ENCODE measurements around the gene ABCC8. TPM values are rescaled to one million over a fixed set of nuclear protein-coding genes. Genes with fewer than 3 reads are reported as not detected.
A peak's percentile ranks its signal among the peaks of the same experiment; 100 is the strongest.

Gene ABCC8
- total RNA-seq, 2 donors from 2014 or later, result not detected

DNA sequence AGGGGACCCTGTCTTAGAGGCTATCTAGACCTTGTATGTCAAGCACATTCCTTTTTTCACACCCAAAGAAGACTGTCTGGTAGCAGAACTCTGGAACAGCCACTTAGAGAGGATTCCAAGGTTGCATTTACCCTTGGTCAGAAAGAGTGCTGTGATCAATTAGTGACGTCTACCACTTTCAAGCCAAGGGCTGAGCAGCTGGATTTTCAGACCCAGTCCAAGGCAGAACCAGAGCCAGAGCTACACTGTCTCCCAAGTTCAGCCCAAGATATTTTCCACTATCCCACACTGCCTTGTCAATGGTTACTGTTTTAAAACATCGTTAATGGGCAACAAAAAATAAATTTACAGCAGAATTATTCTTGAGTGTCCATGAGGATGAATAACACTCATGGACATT lies 24.0 kb downstream of the ABCC8 start:
- Mint-ChIP-seq H3K27me3 (peaks cover 61% of the 10 kb centered on the region), H3K27ac (no peak overlapping the region), H3K4me1 (peaks cover 4% of the 10 kb centered on the region), H3K4me3 (no peak overlapping the region), H3K36me3 (ENCODE audit: low read depth) (no peaks in the 10 kb centered on the region)
- no peak for ATAC-seq
- no peaks in the 10 kb centered on the region for H3K9me3 ChIP-seq (ENCODE audit: control insufficient read depth, low read length, poor library complexity, severe bottlenecking)
- no peak for DNase-seq

DNA sequence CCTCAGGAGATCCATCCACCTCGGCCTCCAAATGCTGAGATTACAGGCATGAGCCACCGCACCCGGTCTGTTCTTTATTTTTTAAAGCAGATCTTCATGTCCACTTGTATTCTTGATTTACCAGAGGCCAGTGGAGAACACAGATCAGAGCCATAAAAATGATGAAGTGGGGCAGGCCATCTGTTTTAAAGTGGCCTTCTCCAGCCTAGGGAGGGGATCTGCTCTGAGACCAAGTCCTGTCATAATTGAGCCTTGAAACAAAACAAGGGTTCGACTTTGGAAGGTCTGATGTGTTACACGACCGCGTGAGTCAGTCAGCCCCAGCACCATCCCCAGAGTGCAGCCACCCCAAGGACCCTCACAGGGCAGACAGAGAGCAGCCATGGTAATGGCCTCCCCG lies 27.5 kb downstream of the ABCC8 start:
- no peak overlapping the region for H3K27ac Mint-ChIP-seq
- peaks cover 45% of the 10 kb centered on the region for H3K27me3 Mint-ChIP-seq
- no peak for DNase-seq
- ATAC-seq, result no peak
- no peaks in the 10 kb centered on the region for H3K4me1 Mint-ChIP-seq
- H3K36me3 Mint-ChIP-seq (ENCODE audit: low read depth), result no peaks in the 10 kb centered on the region
- no peak overlapping the region for H3K4me3 Mint-ChIP-seq
- no peaks in the 10 kb centered on the region for H3K9me3 ChIP-seq (ENCODE audit: control insufficient read depth, low read length, poor library complexity, severe bottlenecking)

DNA sequence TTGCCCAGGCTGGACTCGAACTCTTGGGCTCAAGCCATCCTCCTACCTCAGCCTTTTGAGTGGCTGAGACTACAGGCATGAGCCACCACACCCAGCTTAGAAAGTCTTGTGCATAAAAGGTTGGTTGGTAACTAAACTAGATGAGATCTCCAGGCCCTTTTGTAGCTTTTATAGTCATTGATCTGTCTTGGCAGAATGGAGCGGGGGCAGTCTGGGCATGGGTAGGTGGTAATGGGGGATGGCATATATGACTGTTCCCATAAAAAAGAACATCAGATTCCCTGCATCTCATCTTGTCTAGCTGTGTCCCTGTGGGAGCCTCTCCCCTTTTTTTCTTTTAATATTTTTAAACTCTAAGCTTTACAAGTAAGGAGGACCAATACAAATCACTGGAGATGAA lies 30.2 kb downstream of the ABCC8 start:
- H3K4me1 Mint-ChIP-seq, result no peaks in the 10 kb centered on the region
- H3K27me3 Mint-ChIP-seq, result peaks cover 22% of the 10 kb centered on the region
- no peak for DNase-seq
- H3K9me3 ChIP-seq (ENCODE audit: control insufficient read depth, low read length, poor library complexity, severe bottlenecking), result no peaks in the 10 kb centered on the region
- no peak overlapping the region for H3K4me3 Mint-ChIP-seq
- H3K27ac Mint-ChIP-seq, result no peak overlapping the region
- no peak for ATAC-seq
- no peaks in the 10 kb centered on the region for H3K36me3 Mint-ChIP-seq (ENCODE audit: low read depth)

DNA sequence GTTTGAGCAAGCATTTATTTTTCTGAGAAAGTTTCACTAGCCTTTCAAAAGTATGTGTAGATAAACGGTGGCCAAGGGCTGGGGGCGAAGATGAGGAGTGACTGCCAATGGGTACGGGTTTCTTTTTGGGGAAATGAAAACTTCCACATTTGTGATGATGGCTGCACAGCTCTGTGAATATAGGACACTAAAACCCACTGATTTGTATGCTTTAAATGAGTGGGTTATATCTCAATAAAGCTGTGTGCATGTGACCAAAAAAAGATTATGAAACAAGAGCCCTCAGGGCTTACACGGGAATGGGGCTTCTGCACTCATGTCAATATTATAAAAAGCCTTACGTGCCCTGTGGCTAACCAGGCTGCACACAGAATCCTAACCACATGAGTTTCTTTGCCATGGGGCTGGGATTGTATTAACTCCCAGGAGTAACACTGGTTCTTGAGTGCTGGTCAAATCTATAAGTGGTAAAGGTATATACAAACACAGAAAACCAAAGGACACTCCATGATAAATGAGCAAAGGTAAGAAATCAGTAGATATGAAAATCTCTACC lies 31.3 kb downstream of the ABCC8 start:
- no peaks in the 10 kb centered on the region for H3K9me3 ChIP-seq (ENCODE audit: control insufficient read depth, low read length, poor library complexity, severe bottlenecking)
- peaks cover 2% of the 10 kb centered on the region for H3K4me1 Mint-ChIP-seq
- H3K36me3 Mint-ChIP-seq (ENCODE audit: low read depth), result no peaks in the 10 kb centered on the region
- H3K27ac Mint-ChIP-seq, result no peak overlapping the region
- H3K4me3 Mint-ChIP-seq, result no peak overlapping the region
- DNase-seq, result no peak
- H3K27me3 Mint-ChIP-seq, result peaks cover 22% of the 10 kb centered on the region
- ATAC-seq, result no peak

DNA sequence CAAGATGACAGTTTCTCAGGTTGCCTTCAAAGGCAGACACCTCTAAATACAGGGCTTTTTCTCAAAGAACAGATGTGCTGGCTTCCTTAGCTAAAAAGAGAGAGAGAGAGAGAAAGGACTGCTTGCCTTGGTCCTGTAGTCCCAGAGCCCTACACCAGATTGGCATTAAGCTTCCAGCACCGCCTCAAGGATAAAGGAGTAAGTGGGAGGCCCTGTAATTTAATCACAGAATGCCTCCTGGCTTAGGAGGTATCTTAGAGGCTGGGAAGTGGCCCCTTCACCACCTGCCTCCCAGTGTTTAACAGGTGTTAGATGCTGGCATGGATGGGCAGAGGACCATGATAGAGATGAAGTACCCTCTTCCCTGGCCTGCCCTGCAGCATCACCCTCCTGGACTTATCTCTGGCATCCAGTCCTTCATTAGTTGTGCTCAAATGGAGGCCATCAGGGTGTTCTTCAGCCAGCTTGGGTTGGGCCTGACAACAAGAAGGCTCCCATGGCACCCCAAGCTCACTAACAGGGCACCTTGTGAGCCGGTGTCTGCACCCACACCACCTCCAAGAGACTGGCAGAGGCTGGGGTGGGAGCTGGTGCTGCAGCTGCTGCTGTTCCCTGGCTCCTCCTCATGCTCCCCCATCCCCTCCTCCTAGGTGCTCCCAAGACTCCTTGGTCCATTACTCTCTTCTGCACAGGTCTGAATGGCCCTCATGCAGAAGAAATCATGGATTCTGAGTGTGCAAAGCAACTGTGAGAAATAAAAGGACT lies 32.5 kb downstream of the ABCC8 start:
- Mint-ChIP-seq H3K27ac (no peak overlapping the region), H3K27me3 (peaks cover 34% of the 10 kb centered on the region), H3K36me3 (ENCODE audit: low read depth) (no peaks in the 10 kb centered on the region), H3K4me3 (no peak overlapping the region), H3K4me1 (peaks cover 8% of the 10 kb centered on the region)
- DNase-seq, result no peak
- no peak for ATAC-seq
- no peaks in the 10 kb centered on the region for H3K9me3 ChIP-seq (ENCODE audit: control insufficient read depth, low read length, poor library complexity, severe bottlenecking)

DNA sequence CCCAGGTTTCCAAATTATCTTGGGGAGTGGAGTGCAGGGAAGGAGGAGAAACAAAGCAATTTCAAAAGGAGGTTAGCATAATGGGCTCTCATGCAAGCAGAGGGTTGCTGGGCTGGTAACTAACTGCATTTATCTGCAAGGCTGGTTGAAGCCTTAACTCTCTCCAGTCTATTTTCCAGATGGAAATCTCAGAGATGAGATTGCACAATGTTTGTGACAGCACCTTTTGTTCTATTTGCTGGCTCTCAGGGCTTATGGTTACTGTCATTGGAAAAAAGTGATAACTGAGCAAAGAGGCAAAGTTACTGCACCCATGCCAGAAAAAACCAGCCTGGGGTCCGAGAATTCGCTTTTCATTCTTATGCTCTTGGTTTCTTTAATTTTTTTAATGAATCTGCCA lies 33.2 kb downstream of the ABCC8 start:
- Mint-ChIP-seq H3K4me1 (peaks cover 8% of the 10 kb centered on the region), H3K27ac (no peak overlapping the region), H3K4me3 (no peak overlapping the region), H3K27me3 (peaks cover 39% of the 10 kb centered on the region), H3K36me3 (ENCODE audit: low read depth) (no peaks in the 10 kb centered on the region)
- DNase-seq (no peak), ATAC-seq (no peak)
- no peaks in the 10 kb centered on the region for H3K9me3 ChIP-seq (ENCODE audit: control insufficient read depth, low read length, poor library complexity, severe bottlenecking)

DNA sequence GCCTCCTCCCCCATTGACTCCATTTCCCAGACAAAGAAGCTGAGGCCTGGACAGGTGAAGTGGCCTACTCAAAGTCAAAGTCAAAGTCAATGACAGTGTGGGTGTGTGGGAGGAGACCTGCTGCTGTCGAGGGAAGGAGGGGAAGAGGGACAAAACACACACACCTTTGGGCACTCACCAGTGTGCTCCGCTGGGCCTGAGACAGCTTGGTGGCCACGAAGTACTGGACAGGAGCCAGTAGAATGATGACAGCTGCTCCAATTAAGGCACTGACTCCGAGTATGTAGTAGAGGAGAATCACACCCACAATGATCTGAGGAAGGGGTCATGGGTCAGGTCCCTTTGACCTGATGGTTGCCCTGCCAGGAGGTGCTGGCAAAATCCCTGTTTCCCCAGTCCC lies 33.6 kb downstream of the ABCC8 start:
- no peaks in the 10 kb centered on the region for H3K9me3 ChIP-seq (ENCODE audit: control insufficient read depth, low read length, poor library complexity, severe bottlenecking)
- peaks cover 8% of the 10 kb centered on the region for H3K4me1 Mint-ChIP-seq
- ATAC-seq (no peak), DNase-seq (no peak)
- H3K27me3 Mint-ChIP-seq, result peaks cover 35% of the 10 kb centered on the region
- H3K36me3 Mint-ChIP-seq (ENCODE audit: low read depth), result no peaks in the 10 kb centered on the region
- H3K27ac Mint-ChIP-seq, result no peak overlapping the region
- H3K4me3 Mint-ChIP-seq, result no peak overlapping the region

DNA sequence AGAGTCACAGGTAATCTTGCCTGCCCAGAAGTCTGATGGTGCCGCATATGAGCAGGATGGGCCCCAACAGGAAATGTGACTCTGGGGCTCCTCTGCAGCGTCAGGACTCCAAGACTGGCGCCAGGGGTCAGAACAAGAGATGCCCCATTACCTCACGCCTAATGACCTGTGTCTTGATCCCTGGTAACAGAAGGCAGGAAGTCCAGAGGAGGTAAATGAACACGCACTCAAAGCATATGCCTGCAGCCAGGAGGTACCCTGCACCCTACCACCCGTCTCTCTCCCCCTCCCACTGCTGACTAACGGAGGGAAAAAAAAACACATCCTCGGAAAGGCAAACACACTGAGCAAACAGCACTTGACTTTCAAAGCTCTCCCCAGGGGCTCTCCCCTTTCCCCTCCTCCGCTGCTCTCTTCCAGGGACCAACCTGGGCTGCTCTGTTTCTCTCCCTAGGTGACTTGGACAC lies 37.3 kb downstream of the ABCC8 start:
- peaks cover 40% of the 10 kb centered on the region for H3K27me3 Mint-ChIP-seq
- no peak overlapping the region for H3K4me3 Mint-ChIP-seq
- DNase-seq (no peak), ATAC-seq (no peak)
- no peaks in the 10 kb centered on the region for H3K9me3 ChIP-seq (ENCODE audit: control insufficient read depth, low read length, poor library complexity, severe bottlenecking)
- H3K36me3 Mint-ChIP-seq (ENCODE audit: low read depth), result no peaks in the 10 kb centered on the region
- H3K4me1 Mint-ChIP-seq, result peaks cover 8% of the 10 kb centered on the region
- H3K27ac Mint-ChIP-seq, result peak overlapping the region; percentile 62

DNA sequence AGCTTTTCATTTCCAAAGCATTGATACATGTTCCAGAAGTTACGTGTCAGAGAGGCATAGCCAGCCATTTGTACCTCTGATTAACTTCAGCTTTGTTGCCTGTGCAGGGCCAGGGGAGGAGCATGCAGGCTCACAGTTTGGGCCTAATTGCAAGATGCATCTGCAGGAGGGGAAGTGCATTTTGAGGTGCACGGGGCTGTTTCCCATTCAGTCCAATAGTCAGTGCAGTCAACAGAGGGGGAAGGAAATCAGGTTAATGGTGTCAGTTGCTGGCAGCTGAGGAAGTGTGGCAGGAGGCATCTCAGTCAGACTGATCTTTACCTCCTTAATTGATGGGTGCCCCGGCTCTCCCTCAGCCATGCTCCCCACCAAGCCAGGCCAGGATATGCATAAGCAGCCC lies 39.3 kb downstream of the ABCC8 start:
- DNase-seq (no peak), ATAC-seq (no peak)
- no peak overlapping the region for H3K27ac Mint-ChIP-seq
- H3K9me3 ChIP-seq (ENCODE audit: control insufficient read depth, low read length, poor library complexity, severe bottlenecking), result no peaks in the 10 kb centered on the region
- H3K36me3 Mint-ChIP-seq (ENCODE audit: low read depth), result no peaks in the 10 kb centered on the region
- no peak overlapping the region for H3K4me3 Mint-ChIP-seq
- H3K27me3 Mint-ChIP-seq, result peaks cover 43% of the 10 kb centered on the region
- peaks cover 8% of the 10 kb centered on the region for H3K4me1 Mint-ChIP-seq

DNA sequence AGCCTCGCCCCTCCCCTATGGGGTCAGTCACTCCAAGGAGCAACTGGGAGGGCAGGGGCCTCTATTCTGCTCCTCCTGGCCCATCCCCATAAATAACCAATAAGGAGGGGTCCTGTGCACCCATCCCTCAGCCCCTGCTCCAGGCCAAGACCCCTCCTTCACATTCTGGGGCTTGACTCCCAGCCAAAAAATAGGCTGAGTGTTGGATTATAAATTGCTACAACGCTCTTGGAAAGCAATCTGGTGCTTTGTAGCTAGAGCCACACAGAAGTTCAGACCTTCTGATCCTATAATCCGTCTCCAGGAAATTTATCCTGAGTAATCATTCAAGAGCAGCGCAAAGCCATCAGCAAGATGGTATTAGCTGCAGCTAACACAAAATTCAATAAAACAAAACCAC lies 42.5 kb downstream of the ABCC8 start:
- H3K36me3 Mint-ChIP-seq (ENCODE audit: low read depth), result no peaks in the 10 kb centered on the region

DNA sequence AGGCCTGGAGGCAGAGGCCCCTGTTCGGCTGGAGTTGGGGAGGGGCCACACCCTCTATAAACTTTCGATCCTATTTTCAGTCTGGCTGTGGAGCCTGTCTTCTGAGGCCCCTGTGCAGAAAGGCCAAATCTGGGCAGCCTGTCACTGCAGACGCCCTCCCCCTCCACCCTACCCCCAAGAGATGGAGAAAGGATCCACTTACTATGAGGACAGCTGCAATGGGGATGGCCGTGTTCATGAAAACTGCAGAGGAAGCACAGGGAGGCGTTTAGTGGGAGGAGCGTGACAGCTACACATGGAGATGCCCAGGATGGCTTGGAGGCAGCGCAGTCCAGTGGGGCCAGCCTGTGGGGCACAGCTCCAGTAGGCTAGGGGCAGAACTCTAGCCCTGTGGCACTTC lies 44.6 kb downstream of the ABCC8 start:
- Mint-ChIP-seq H3K36me3 (ENCODE audit: low read depth) (peaks cover 3% of the 10 kb centered on the region), H3K27ac (no peak overlapping the region), H3K27me3 (peaks cover 50% of the 10 kb centered on the region), H3K4me3 (no peak overlapping the region), H3K4me1 (no peaks in the 10 kb centered on the region)
- H3K9me3 ChIP-seq (ENCODE audit: control insufficient read depth, low read length, poor library complexity, severe bottlenecking), result no peaks in the 10 kb centered on the region
- ATAC-seq (no peak), DNase-seq (no peak)

More for the DNA sequence above, 42.5 kb downstream of the ABCC8 start:
- Mint-ChIP-seq H3K27ac (no peak overlapping the region), H3K27me3 (peaks cover 47% of the 10 kb centered on the region), H3K4me1 (no peaks in the 10 kb centered on the region), H3K4me3 (no peak overlapping the region)
- no peaks in the 10 kb centered on the region for H3K9me3 ChIP-seq (ENCODE audit: control insufficient read depth, low read length, poor library complexity, severe bottlenecking)
- ATAC-seq, result no peak
- no peak for DNase-seq

DNA sequence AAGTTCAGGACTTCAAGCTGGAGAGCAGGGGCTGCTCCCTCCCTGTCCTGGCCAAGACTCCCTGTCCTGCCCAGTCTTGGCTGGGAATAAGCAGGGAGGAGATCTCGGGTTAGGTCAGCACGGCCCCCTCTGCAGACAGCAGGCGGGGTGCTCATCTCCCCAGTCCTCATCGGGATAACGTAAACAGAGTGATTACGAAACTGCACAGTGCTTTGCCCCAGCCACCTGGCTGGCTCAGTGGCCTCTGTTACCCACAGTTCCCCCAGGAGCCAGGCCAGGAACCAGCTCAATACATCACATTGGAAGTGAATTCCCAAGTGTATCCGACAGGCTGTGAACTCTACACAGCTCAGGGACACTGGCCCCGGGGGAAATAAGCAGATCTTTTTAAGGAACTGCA lies 45.5 kb downstream of the ABCC8 start:
- H3K27ac Mint-ChIP-seq, result no peak overlapping the region
- no peak for DNase-seq
- H3K36me3 Mint-ChIP-seq (ENCODE audit: low read depth), result peaks cover 3% of the 10 kb centered on the region

DNA sequence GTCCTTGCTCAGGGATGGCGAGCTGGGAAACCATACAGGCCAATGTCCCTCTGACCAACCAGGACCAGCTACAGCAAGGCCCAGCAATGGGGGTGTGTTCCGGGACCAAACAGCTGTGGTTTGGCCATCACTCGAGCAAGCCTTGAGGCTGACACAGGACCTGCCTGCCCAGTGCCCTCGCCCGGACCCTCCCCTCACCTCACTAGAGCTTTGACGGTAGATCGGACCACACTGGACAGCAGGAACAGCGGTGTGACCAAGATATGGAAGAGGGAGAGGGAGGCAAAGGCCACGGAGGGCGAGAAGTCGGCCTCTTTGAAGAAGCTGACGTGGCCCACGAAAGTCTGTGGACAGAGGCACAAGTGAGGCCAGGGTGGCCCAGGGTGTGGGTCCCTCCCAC lies 46.0 kb downstream of the ABCC8 start:
- no peaks in the 10 kb centered on the region for H3K9me3 ChIP-seq (ENCODE audit: control insufficient read depth, low read length, poor library complexity, severe bottlenecking)
- peaks cover 3% of the 10 kb centered on the region for H3K36me3 Mint-ChIP-seq (ENCODE audit: low read depth)
- ATAC-seq (no peak), DNase-seq (no peak)
- peaks cover 42% of the 10 kb centered on the region for H3K27me3 Mint-ChIP-seq
- no peak overlapping the region for H3K27ac Mint-ChIP-seq
- peaks cover 3% of the 10 kb centered on the region for H3K4me1 Mint-ChIP-seq
- no peak overlapping the region for H3K4me3 Mint-ChIP-seq

More for the DNA sequence above, 45.5 kb downstream of the ABCC8 start:
- Mint-ChIP-seq H3K27me3 (peaks cover 47% of the 10 kb centered on the region), H3K4me1 (peaks cover 2% of the 10 kb centered on the region), H3K4me3 (no peak overlapping the region)
- no peak for ATAC-seq
- no peaks in the 10 kb centered on the region for H3K9me3 ChIP-seq (ENCODE audit: control insufficient read depth, low read length, poor library complexity, severe bottlenecking)

DNA sequence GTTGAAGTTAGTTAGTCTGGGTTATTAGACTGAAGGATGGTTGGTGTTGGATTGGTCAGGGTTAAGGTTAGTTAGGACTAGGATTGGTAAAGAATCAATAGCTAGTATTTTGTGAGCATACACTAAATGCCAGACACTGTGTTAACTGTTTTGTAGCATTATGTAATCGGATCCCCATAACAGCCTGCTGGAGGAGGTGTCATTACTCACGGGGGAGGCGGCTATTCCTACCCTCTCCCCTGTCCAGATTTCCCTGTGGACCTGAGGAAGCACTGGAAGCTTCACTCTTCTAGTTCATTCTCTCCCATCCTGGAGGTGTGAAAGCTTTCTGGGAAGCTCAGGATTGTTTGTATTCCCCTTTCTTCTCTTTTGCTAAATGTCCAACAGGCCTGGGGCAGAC lies 47.7 kb downstream of the ABCC8 start:
- H3K9me3 ChIP-seq (ENCODE audit: control insufficient read depth, low read length, poor library complexity, severe bottlenecking), result no peaks in the 10 kb centered on the region
- Mint-ChIP-seq H3K27ac (no peak overlapping the region), H3K36me3 (ENCODE audit: low read depth) (peaks cover 3% of the 10 kb centered on the region), H3K4me3 (no peak overlapping the region), H3K4me1 (peaks cover 3% of the 10 kb centered on the region), H3K27me3 (peaks cover 35% of the 10 kb centered on the region)
- ATAC-seq (no peak), DNase-seq (no peak)

Data from T-helper 17 cell (primary cell).